A549 (cell line): ENCODE measurements around the gene CALN1. TPM values are rescaled to one million over a fixed set of nuclear protein-coding genes. Genes with fewer than 3 reads are reported as not detected.

Source experiments
- ATAC-seq, 2 experiments: fragments of 200-7000 bp in 1 of 2; fragments of >200 bp in 1 of 2; cut with Nextera tagmentation in 1 of 2; cut with Tn5 transposase in 1 of 2; 3 replicates each; pipeline versions ENCODE4 v1.8.0 to v1.9.1; 2018 to 2020; ENCODE audit warnings: mild to moderate bottlenecking in 1 of 2, moderate library complexity in 1 of 2
- CTCF ChIA-PET: fragments of 300-600 bp; sonication (Branson Sonifier 250); formaldehyde crosslinking; extraction: SDS; loops from one replicate; lab custom pipeline; 2021; ENCODE audit warnings: antibody characterized with exemption, inconsistent platforms; lab: Yijun Ruan, JAX
- POLR2A ChIA-PET: fragments of 350-600 bp; formaldehyde crosslinking; extraction: SDS; loops from one replicate; lab custom pipeline; 2021; ENCODE audit warnings: antibody characterized with exemption, inconsistent platforms; lab: Yijun Ruan, JAX
- DNase-seq, 2 experiments: peaks; one replicate each; pipeline versions ENCODE4 v3.0.0 to v3.0.0-alpha.2; 2011 to 2016; ENCODE audit warnings: low read depth in 1 of 2, low spot score in 1 of 2
- FAIRE-seq: peaks from 2 replicates; lab custom pipeline; 2011; peaks lifted over from hg19 to GRCh38; lab: Jason Lieb, UNC
- H3K27ac ChIP-seq, 2 experiments: fragments of >200 bp; sonication (Bioruptor Twin); formaldehyde crosslinking; 3 replicates each; pipeline ENCODE4 v1.5.1; 2016 to 2017
- H3K4me1 ChIP-seq: fragments of >200 bp; sonication (Bioruptor Twin); formaldehyde crosslinking; 3 replicates; pipeline ENCODE4 v1.6.1; 2016
- H3K4me2 ChIP-seq: fragments of >200 bp; sonication (Bioruptor Twin); formaldehyde crosslinking; 3 replicates; pipeline ENCODE4 v1.6.1; 2016
- H3K4me3 ChIP-seq: fragments of >200 bp; sonication (Bioruptor Twin); formaldehyde crosslinking; 3 replicates; pipeline ENCODE4 v1.5.1; 2016
- H3K9me3 ChIP-seq: fragments of >200 bp; sonication (Bioruptor Twin); formaldehyde crosslinking; 3 replicates; pipeline ENCODE4 v1.6.1; 2016
- CEBPB ChIP-seq, 2 experiments: fragments of >200 bp in 1 of 2; sonication (Bioruptor Twin) in 1 of 2; formaldehyde crosslinking in 1 of 2; IDR thresholded peaks; 2 replicates each; pipeline ENCODE4 v1.6.1; 2012 to 2016
- CHD4 ChIP-seq: fragments of 200-600 bp; sonication (generic); IDR thresholded peaks from 2 replicates; pipeline ENCODE4 v1.6.1; 2016; ENCODE audit warnings: antibody characterized with exemption, mild to moderate bottlenecking, borderline replicate concordance
- EHMT2 ChIP-seq: fragments of 200-600 bp; sonication (generic); IDR thresholded peaks from 2 replicates; pipeline ENCODE4 v1.6.1; 2016; ENCODE audit warnings: antibody characterized with exemption, low read depth, mild to moderate bottlenecking, moderate library complexity
- EP300 ChIP-seq, 2 experiments: fragments of >200 bp; sonication (Bioruptor Twin); formaldehyde crosslinking; IDR thresholded peaks; 2 replicates in 1 of 2; 3 replicates in 1 of 2; pipeline ENCODE4 v1.6.1; 2016 to 2017
- FOSB ChIP-seq: fragments of 250-450 bp; sonication (Bioruptor Pico); IDR thresholded peaks from 2 replicates; pipeline ENCODE4 v1.5.0; 2020; ENCODE audit warnings: mild to moderate bottlenecking, moderate library complexity
- FOSL2 ChIP-seq, 2 experiments: fragments of 450-650 bp in 1 of 2; fragments of >200 bp in 1 of 2; sonication (Bioruptor Twin) in 1 of 2; formaldehyde crosslinking; IDR thresholded peaks; 2 replicates each; pipeline versions ENCODE4 v1.5.0 to v1.6.1; 2016 to 2020; ENCODE audit warnings: mild to moderate bottlenecking in 1 of 2, moderate library complexity in 1 of 2
- GATA3 ChIP-seq: IDR thresholded peaks from 2 replicates; pipeline ENCODE4 v1.6.1; 2012; ENCODE audit warnings: borderline replicate concordance
- HDAC2 ChIP-seq: fragments of 200-600 bp; sonication (generic); IDR thresholded peaks from 2 replicates; pipeline ENCODE4 v1.6.1; 2016
- HOXB13 ChIP-seq: fragments of 250-450 bp; sonication (Bioruptor Pico); IDR thresholded peaks from 2 replicates; pipeline ENCODE4 v1.5.0; 2020; ENCODE audit warnings: low read depth, mild to moderate bottlenecking, moderate library complexity
- KDM1A ChIP-seq: fragments of 200-600 bp; sonication (generic); IDR thresholded peaks from 2 replicates; pipeline ENCODE4 v1.6.1; 2016; ENCODE audit warnings: low read depth, mild to moderate bottlenecking
- NPAS2 ChIP-seq: fragments of 250-450 bp; sonication (Bioruptor Pico); IDR thresholded peaks from 2 replicates; pipeline ENCODE4 v1.8.0; 2022; ENCODE audit warnings: mild to moderate bottlenecking, moderate library complexity, borderline replicate concordance
- PHF8 ChIP-seq: fragments of 200-600 bp; sonication (generic); IDR thresholded peaks from 2 replicates; pipeline ENCODE4 v1.6.1; 2016; ENCODE audit warnings: low read depth, mild to moderate bottlenecking, antibody characterized with exemption, moderate library complexity, borderline replicate concordance
- RAD21 ChIP-seq, 2 experiments: fragments of >200 bp in 1 of 2; sonication (Bioruptor Twin) in 1 of 2; formaldehyde crosslinking in 1 of 2; IDR thresholded peaks in 1 of 2; conservative IDR thresholded peaks in 1 of 2; 2 replicates in 1 of 2; 3 replicates in 1 of 2; pipeline ENCODE4 v1.6.1; 2012 to 2018; ENCODE audit warnings: inconsistent platforms in 1 of 2
- RCOR1 ChIP-seq: fragments of 150-350 bp; IDR thresholded peaks from 2 replicates; pipeline ENCODE4 v1.6.1; 2014; ENCODE audit warnings: antibody characterized with exemption, low read length, low read depth
- RNF2 ChIP-seq: fragments of 200-600 bp; sonication (generic); IDR thresholded peaks from 2 replicates; pipeline ENCODE4 v1.6.1; 2016; ENCODE audit warnings: low read depth, mild to moderate bottlenecking, antibody characterized with exemption, moderate library complexity, borderline replicate concordance
- SREBF2 ChIP-seq: fragments of 450-650 bp; IDR thresholded peaks from 2 replicates; pipeline ENCODE4 v1.6.1; 2014; ENCODE audit warnings: mild to moderate bottlenecking, moderate library complexity
- TFCP2L1 ChIP-seq: fragments of 250-450 bp; sonication (Bioruptor Pico); IDR thresholded peaks from 2 replicates; pipeline ENCODE4 v1.5.0; 2021; ENCODE audit warnings: mild to moderate bottlenecking
- ZFP36 ChIP-seq: fragments of 450-650 bp; IDR thresholded peaks from 2 replicates; pipeline ENCODE4 v1.6.1; 2014; ENCODE audit warnings: borderline replicate concordance; ENCODE audit not compliant: partially characterized antibody
- WGBS: methylation state at CpG from one replicate; pipeline ENCODE4 v1.1.6; 2017; ENCODE audit errors: missing lambda C conversion rate; 5-methylcytosine and 5-hydroxymethylcytosine counted together
- polyA plus RNA-seq, 4 experiments: library from polyadenylated mRNA; depleted of rRNA in 3 of 4; stranded (reverse); fragments of >200 nt; fragmentation: RNase III in 1 of 4; extraction: RNeasy Plus Mini Kit Qiagen cat#74134 plus additional on column Dnase treatment in 1 of 4; gene quantifications; 2 replicates in 3 of 4; 3 replicates in 1 of 4; pipeline ENCODE4 v1.2.3, GENCODE V29; 2011 to 2017
- TF ChIP-seq, protein P1 (sequence below): fragments of 200-600 bp; sonication (generic); IDR thresholded peaks from 2 replicates; pipeline ENCODE4 v1.6.1; 2016; ENCODE audit warnings: antibody characterized with exemption, mild to moderate bottlenecking, moderate library complexity
- TF ChIP-seq, protein P2 (sequence below): fragments of >200 bp; sonication (Bioruptor Twin); formaldehyde crosslinking; IDR thresholded peaks from 3 replicates; pipeline ENCODE4 v1.5.1; 2016
- TF ChIP-seq, protein P3 (sequence below): fragments of 150-350 bp; IDR thresholded peaks from 2 replicates; pipeline ENCODE4 v1.6.1; 2014; ENCODE audit warnings: low read depth, mild to moderate bottlenecking, low read length

CALN1 gene
- polyA plus RNA-seq, 2 of the 4 experiments (the other 2 are of a cell fraction): not detected

DNA sequence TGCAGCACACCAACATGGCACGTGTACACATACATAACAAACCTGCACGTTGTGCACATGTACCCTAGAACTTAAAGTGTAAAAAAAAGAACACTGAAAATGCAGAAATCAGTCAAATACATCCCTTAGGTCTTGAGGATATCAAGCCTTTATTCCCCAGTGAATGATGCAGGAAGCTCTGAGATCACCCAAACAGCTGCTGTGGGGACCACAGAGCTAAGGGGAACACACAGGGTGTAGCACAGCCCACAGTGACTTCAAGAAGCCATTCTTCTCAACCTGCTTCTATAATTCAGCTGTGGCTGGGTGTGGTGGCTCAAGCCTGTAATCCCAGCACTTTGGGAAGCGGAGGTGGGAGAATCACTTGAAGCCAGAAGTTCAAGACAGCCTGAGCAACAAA is 314.9 kb downstream of the CALN1 start:
- no peak for ATAC-seq
- POLR2A ChIA-PET: no interaction called here
- WGBS: 2% methylated on average over 3 of the region's 3 CpGs
- Histone ChIP-seq H3K9me3 (no peaks in the 10 kb centered on the region), H3K4me1 (no peaks in the 10 kb centered on the region), H3K27ac (no peak overlapping the region), H3K4me2 (no peak overlapping the region), H3K4me3 (no peak overlapping the region)
- CTCF ChIA-PET: interaction anchor here (0.6 to 0.9 kb wide), 2 partner anchors 12 to 242 kb away, joined by 3 read pairs; no protein-coding TSS in a partner anchor
- FAIRE-seq: no peak
- TF ChIP-seq EHMT2: no peak
- no peak for TF ChIP-seq CHD4
- no peak for TF ChIP-seq ZFP36
- TF ChIP-seq HOXB13 (CRISPR knock-in tag): no peak
- DNase-seq: no peak

DNA sequence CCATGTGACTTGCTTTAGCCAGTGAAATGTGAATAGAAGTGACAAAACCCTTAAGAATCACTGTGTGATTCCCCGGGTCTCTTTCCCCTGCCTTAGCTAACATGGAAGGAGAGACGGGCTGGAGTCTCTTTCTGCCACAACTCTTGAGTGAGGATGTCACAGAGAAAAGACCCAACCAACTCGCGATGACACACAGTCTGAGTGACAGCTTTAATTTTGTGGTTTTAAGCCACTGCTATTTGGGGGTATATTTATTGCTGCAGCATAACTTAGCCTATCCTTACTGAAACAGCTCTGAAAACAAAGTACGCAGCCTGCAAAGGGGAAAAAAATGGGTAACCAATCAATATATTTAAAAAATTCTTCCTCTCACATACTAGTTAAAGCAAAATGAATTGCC is 319.4 kb downstream of the CALN1 start:
- CTCF ChIA-PET: no interaction called here
- no peak for FAIRE-seq
- no peak for ATAC-seq
- no peak for TF ChIP-seq HOXB13 (CRISPR knock-in tag)
- no peak for TF ChIP-seq FOSL2 (IDR thresholded peaks at IDR 0.05)
- TF ChIP-seq FOSL2 (CRISPR knock-in tag; IDR thresholded peaks at IDR 0.05): no peak
- no peak for TF ChIP-seq PHF8
- TF ChIP-seq, protein P1, sequence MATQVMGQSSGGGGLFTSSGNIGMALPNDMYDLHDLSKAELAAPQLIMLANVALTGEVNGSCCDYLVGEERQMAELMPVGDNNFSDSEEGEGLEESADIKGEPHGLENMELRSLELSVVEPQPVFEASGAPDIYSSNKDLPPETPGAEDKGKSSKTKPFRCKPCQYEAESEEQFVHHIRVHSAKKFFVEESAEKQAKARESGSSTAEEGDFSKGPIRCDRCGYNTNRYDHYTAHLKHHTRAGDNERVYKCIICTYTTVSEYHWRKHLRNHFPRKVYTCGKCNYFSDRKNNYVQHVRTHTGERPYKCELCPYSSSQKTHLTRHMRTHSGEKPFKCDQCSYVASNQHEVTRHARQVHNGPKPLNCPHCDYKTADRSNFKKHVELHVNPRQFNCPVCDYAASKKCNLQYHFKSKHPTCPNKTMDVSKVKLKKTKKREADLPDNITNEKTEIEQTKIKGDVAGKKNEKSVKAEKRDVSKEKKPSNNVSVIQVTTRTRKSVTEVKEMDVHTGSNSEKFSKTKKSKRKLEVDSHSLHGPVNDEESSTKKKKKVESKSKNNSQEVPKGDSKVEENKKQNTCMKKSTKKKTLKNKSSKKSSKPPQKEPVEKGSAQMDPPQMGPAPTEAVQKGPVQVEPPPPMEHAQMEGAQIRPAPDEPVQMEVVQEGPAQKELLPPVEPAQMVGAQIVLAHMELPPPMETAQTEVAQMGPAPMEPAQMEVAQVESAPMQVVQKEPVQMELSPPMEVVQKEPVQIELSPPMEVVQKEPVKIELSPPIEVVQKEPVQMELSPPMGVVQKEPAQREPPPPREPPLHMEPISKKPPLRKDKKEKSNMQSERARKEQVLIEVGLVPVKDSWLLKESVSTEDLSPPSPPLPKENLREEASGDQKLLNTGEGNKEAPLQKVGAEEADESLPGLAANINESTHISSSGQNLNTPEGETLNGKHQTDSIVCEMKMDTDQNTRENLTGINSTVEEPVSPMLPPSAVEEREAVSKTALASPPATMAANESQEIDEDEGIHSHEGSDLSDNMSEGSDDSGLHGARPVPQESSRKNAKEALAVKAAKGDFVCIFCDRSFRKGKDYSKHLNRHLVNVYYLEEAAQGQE: no peak
- TF ChIP-seq EHMT2: no peak
- TF ChIP-seq, protein P2, sequence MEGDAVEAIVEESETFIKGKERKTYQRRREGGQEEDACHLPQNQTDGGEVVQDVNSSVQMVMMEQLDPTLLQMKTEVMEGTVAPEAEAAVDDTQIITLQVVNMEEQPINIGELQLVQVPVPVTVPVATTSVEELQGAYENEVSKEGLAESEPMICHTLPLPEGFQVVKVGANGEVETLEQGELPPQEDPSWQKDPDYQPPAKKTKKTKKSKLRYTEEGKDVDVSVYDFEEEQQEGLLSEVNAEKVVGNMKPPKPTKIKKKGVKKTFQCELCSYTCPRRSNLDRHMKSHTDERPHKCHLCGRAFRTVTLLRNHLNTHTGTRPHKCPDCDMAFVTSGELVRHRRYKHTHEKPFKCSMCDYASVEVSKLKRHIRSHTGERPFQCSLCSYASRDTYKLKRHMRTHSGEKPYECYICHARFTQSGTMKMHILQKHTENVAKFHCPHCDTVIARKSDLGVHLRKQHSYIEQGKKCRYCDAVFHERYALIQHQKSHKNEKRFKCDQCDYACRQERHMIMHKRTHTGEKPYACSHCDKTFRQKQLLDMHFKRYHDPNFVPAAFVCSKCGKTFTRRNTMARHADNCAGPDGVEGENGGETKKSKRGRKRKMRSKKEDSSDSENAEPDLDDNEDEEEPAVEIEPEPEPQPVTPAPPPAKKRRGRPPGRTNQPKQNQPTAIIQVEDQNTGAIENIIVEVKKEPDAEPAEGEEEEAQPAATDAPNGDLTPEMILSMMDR: no peak
- TF ChIP-seq RCOR1: no peak
- no peak for TF ChIP-seq EP300 (IDR thresholded peaks at IDR 0.05)
- no peak for TF ChIP-seq TFCP2L1 (CRISPR knock-in tag)
- TF ChIP-seq, protein P3, sequence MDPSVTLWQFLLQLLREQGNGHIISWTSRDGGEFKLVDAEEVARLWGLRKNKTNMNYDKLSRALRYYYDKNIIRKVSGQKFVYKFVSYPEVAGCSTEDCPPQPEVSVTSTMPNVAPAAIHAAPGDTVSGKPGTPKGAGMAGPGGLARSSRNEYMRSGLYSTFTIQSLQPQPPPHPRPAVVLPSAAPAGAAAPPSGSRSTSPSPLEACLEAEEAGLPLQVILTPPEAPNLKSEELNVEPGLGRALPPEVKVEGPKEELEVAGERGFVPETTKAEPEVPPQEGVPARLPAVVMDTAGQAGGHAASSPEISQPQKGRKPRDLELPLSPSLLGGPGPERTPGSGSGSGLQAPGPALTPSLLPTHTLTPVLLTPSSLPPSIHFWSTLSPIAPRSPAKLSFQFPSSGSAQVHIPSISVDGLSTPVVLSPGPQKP: no peak
- TF ChIP-seq GATA3: no peak
- no peak for TF ChIP-seq NPAS2 (CRISPR knock-in tag)
- TF ChIP-seq HDAC2: no peak
- TF ChIP-seq RAD21 (conservative IDR thresholded peaks at IDR 0.05 in 1 of 2, IDR thresholded peaks at IDR 0.05 in 1 of 2): no peak
- TF ChIP-seq CEBPB (IDR thresholded peaks at IDR 0.05): no peak
- TF ChIP-seq SREBF2: no peak
- TF ChIP-seq FOSB (CRISPR knock-in tag): no peak
- TF ChIP-seq RNF2: no peak
- TF ChIP-seq KDM1A: no peak
- Histone ChIP-seq H3K4me1 (no peaks in the 10 kb centered on the region), H3K9me3 (no peaks in the 10 kb centered on the region), H3K4me3 (no peak overlapping the region), H3K27ac (no peak overlapping the region), H3K4me2 (no peak overlapping the region)
- 7% methylated on average over 5 of the region's 5 CpGs for WGBS
- POLR2A ChIA-PET: no interaction called here
- DNase-seq: no peak
